ENCODE data around the gene TRAF3. TPM values are rescaled to one million over a fixed set of nuclear protein-coding genes. Genes with fewer than 3 reads are reported as not detected.

The TRAF3 gene
- total RNA-seq, 1 experiment from 2014 or later: 11.2 TPM

DNA sequence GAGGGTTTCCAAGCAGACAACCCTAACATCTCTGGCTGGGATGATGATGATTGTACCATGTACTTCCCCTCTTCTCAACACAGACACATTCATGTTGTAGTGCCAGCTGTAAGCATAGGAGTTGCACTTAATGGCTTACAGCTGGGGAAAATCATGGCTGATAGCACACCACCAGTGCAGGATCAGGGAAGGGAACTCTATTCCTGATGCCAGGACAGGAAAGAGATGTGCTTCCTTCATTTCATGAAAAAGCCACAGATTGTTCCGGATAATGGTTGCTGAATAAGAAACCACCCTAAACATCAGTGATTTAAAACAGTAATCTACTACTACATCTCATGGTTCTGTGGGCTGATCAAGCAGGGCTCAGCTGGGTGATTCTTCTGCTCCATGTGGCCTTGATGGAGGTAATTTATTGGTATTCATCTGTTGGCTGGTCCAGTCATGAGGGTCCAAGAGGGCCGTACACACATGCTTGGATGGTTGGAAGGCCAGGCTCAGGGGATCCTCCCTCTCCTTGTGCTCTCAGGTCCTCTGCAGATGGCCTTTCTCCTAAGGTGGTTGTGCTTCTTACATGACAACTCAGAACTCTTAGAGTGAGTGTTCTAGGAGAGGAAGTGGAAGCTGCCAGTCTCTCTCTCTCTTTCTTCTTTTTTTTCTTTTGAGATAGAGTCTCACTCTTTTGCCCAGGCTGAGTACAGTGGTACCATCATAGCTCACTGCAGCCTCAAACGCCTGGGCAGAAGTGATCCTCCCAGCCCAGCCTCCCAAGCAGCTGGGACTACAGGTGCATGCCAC, 16.5 kb downstream of the TRAF3 start (continued):
- TF ChIP-seq, protein P1, sequence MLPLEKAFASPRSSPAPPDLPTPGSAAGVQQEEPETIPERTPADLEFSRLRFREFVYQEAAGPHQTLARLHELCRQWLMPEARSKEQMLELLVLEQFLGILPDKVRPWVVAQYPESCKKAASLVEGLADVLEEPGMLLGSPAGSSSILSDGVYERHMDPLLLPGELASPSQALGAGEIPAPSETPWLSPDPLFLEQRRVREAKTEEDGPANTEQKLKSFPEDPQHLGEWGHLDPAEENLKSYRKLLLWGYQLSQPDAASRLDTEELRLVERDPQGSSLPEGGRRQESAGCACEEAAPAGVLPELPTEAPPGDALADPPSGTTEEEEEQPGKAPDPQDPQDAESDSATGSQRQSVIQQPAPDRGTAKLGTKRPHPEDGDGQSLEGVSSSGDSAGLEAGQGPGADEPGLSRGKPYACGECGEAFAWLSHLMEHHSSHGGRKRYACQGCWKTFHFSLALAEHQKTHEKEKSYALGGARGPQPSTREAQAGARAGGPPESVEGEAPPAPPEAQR (CRISPR knock-in tag; IDR thresholded peaks at IDR 0.05): no peak
- no peak for TF ChIP-seq CREB1 (CRISPR knock-in tag; IDR thresholded peaks at IDR 0.05)
- no peak for TF ChIP-seq SP1 (CRISPR knock-in tag; conservative IDR thresholded peaks at IDR 0.05)
- TF ChIP-seq JAZF1 (CRISPR knock-in tag; IDR thresholded peaks at IDR 0.05): no peak

GRCh38 chr14:102795060-102795925, 18.0 kb downstream of the TRAF3 start:
- no peak; the same call in 1 of the 2 replicates for ATAC-seq
- TF ChIP-seq GABPB1 (CRISPR knock-in tag; IDR thresholded peaks at IDR 0.05) (peak; percentile 28; the same call in 1 of the 2 replicates), NFATC4 (CRISPR knock-in tag; IDR thresholded peaks at IDR 0.05) (no peak), NR1H2 (CRISPR knock-in tag; IDR thresholded peaks at IDR 0.05) (no peak), ZNF416 (CRISPR knock-in tag; IDR thresholded peaks at IDR 0.05) (no peak)
- CTCF ChIA-PET: interaction anchor here (1.1 kb wide), 1 partner anchor 101 kb away, joined by 3 read pairs; no protein-coding TSS in a partner anchor

GRCh38 chr14:102796661-102797190, 19.5 kb downstream of the TRAF3 start:
- no peak overlapping the region for H3K4me3 Mint-ChIP-seq
- DNase-seq (ENCODE audit: low spot score): no peak
- TF ChIP-seq FOXP1 (CRISPR knock-in tag; IDR thresholded peaks at IDR 0.05; ENCODE audit: borderline replicate concordance) (no peak), FOXJ3 (CRISPR knock-in tag; IDR thresholded peaks at IDR 0.05; ENCODE audit: borderline replicate concordance) (no peak), ZMAT4 (CRISPR knock-in tag; IDR thresholded peaks at IDR 0.05) (no peak), ZNF416 (CRISPR knock-in tag; IDR thresholded peaks at IDR 0.05) (no peak), CBFB (CRISPR knock-in tag; IDR thresholded peaks at IDR 0.05; ENCODE audit: low read depth) (no peak), ZNF317 (CRISPR knock-in tag; IDR thresholded peaks at IDR 0.05; ENCODE audit: borderline replicate concordance, low read depth) (no peak), PREB (CRISPR knock-in tag; IDR thresholded peaks at IDR 0.05; ENCODE audit: borderline replicate concordance) (no peak), ZNF138 (CRISPR knock-in tag; conservative IDR thresholded peaks at IDR 0.05) (no peak), GTF2I (CRISPR knock-in tag; conservative IDR thresholded peaks at IDR 0.05) (no peak), JAZF1 (CRISPR knock-in tag; IDR thresholded peaks at IDR 0.05) (no peak), ZNF671 (CRISPR knock-in tag; IDR thresholded peaks at IDR 0.05) (no peak), NR2C2 (CRISPR knock-in tag; IDR thresholded peaks at IDR 0.05) (no peak), RORB (CRISPR knock-in tag; IDR thresholded peaks at IDR 0.05) (no peak), EMX1 (CRISPR knock-in tag; IDR thresholded peaks at IDR 0.05) (no peak)
- TF ChIP-seq, protein P2, sequence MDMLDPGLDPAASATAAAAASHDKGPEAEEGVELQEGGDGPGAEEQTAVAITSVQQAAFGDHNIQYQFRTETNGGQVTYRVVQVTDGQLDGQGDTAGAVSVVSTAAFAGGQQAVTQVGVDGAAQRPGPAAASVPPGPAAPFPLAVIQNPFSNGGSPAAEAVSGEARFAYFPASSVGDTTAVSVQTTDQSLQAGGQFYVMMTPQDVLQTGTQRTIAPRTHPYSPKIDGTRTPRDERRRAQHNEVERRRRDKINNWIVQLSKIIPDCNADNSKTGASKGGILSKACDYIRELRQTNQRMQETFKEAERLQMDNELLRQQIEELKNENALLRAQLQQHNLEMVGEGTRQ (CRISPR knock-in tag; IDR thresholded peaks at IDR 0.05): no peak
- TF ChIP-seq, protein P3, sequence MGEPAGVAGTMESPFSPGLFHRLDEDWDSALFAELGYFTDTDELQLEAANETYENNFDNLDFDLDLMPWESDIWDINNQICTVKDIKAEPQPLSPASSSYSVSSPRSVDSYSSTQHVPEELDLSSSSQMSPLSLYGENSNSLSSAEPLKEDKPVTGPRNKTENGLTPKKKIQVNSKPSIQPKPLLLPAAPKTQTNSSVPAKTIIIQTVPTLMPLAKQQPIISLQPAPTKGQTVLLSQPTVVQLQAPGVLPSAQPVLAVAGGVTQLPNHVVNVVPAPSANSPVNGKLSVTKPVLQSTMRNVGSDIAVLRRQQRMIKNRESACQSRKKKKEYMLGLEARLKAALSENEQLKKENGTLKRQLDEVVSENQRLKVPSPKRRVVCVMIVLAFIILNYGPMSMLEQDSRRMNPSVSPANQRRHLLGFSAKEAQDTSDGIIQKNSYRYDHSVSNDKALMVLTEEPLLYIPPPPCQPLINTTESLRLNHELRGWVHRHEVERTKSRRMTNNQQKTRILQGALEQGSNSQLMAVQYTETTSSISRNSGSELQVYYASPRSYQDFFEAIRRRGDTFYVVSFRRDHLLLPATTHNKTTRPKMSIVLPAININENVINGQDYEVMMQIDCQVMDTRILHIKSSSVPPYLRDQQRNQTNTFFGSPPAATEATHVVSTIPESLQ (CRISPR knock-in tag; IDR thresholded peaks at IDR 0.05): no peak
- TF ChIP-seq, protein P4, sequence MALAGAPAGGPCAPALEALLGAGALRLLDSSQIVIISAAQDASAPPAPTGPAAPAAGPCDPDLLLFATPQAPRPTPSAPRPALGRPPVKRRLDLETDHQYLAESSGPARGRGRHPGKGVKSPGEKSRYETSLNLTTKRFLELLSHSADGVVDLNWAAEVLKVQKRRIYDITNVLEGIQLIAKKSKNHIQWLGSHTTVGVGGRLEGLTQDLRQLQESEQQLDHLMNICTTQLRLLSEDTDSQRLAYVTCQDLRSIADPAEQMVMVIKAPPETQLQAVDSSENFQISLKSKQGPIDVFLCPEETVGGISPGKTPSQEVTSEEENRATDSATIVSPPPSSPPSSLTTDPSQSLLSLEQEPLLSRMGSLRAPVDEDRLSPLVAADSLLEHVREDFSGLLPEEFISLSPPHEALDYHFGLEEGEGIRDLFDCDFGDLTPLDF (CRISPR knock-in tag; IDR thresholded peaks at IDR 0.05): no peak
- ChIA-PET CTCF (no interaction called here), POLR2A (no interaction called here)
- H3K27ac Mint-ChIP-seq: no peak overlapping the region
- H3K27me3 Mint-ChIP-seq (ENCODE audit: low read depth): no peaks in the 10 kb centered on the region
- peaks cover 10% of the 10 kb centered on the region for H3K9me3 Mint-ChIP-seq
- ATAC-seq: no peak; the same call in 1 of the 2 replicates
- peaks cover 5% of the 10 kb centered on the region for H3K4me1 Mint-ChIP-seq
- H3K36me3 Mint-ChIP-seq: peaks cover 9% of the 10 kb centered on the region

More at GRCh38 chr14:102795060-102795925, 18.0 kb downstream of the TRAF3 start:
- Mint-ChIP-seq H3K4me3 (no peak overlapping the region), H3K27me3 (ENCODE audit: low read depth) (no peaks in the 10 kb centered on the region), H3K27ac (peak overlapping the region; percentile 54; the same call in 1 of the 2 replicates), H3K36me3 (peaks cover 12% of the 10 kb centered on the region), H3K4me1 (peaks cover 5% of the 10 kb centered on the region), H3K9me3 (peaks cover 15% of the 10 kb centered on the region)
- POLR2A ChIA-PET: no interaction called here
- DNase-seq (ENCODE audit: low spot score): no peak

Measured in WTC11 (cell line).